ENCODE data around the gene SBK3.
"Not testable (repeated sequence)": the region's sequence is repeated elsewhere in the genome, so short reads cannot be mapped to it uniquely, and the experiment has no call there.

The SBK3 gene

GRCh38 chr19:55573929-55574328, 28.6 kb upstream of the SBK3 start:
- not testable (repeated sequence) for H3K9me3 ChIP-seq (ENCODE audit: control insufficient read depth, low read length); H3K4me1 ChIP-seq (ENCODE audit: control insufficient read depth, insufficient read depth, low read length, poor library complexity, severe bottlenecking); H3K27ac ChIP-seq (ENCODE audit: low read depth, low read length, severe bottlenecking); H3K4me3 ChIP-seq (ENCODE audit: extremely low read depth, insufficient read depth, low read length, poor library complexity, severe bottlenecking)
- WGBS, 2 experiments (ENCODE audit: insufficient coverage in 2 of 2) = no CpG with 5 or more reads among the region's 6 CpGs
- peaks cover 26% of the 10 kb centered on the region for H3K36me3 ChIP-seq (ENCODE audit: control insufficient read depth, insufficient read depth, low read length)

GRCh38 chr19:55569477-55569876, 24.1 kb upstream of the SBK3 start:
- not testable (repeated sequence) for H3K4me3 ChIP-seq (ENCODE audit: extremely low read depth, insufficient read depth, low read length, poor library complexity, severe bottlenecking); H3K27ac ChIP-seq (ENCODE audit: low read depth, low read length, severe bottlenecking); H3K36me3 ChIP-seq (ENCODE audit: control insufficient read depth, insufficient read depth, low read length); H3K9me3 ChIP-seq (ENCODE audit: control insufficient read depth, low read length); H3K4me1 ChIP-seq (ENCODE audit: control insufficient read depth, insufficient read depth, low read length, poor library complexity, severe bottlenecking)
- WGBS, 2 experiments (ENCODE audit: insufficient coverage in 2 of 2) = 86 to 94% methylated on average over 4 to 5 of the region's 5 CpGs

- no peaks in the 10 kb centered on the region for H3K4me1 ChIP-seq (ENCODE audit: control insufficient read depth, insufficient read depth, low read length, poor library complexity, severe bottlenecking)
- H3K36me3 ChIP-seq (ENCODE audit: control insufficient read depth, insufficient read depth, low read length) = no peaks in the 10 kb centered on the region
- no peaks in the 10 kb centered on the region for H3K9me3 ChIP-seq (ENCODE audit: control insufficient read depth, low read length)
- no peak overlapping the region for H3K27ac ChIP-seq (ENCODE audit: low read depth, low read length, severe bottlenecking)
- no peak overlapping the region for H3K4me3 ChIP-seq (ENCODE audit: extremely low read depth, insufficient read depth, low read length, poor library complexity, severe bottlenecking)
Measured at GRCh38 chr19:55567708-55568328, 22.5 kb upstream of the SBK3 start.

GRCh38 chr19:55566823-55567222, 21.5 kb upstream of the SBK3 start:
- Histone ChIP-seq H3K36me3 (ENCODE audit: control insufficient read depth, insufficient read depth, low read length) (no peaks in the 10 kb centered on the region), H3K4me3 (ENCODE audit: extremely low read depth, insufficient read depth, low read length, poor library complexity, severe bottlenecking) (no peak overlapping the region), H3K27ac (ENCODE audit: low read depth, low read length, severe bottlenecking) (no peak overlapping the region), H3K9me3 (ENCODE audit: control insufficient read depth, low read length) (no peaks in the 10 kb centered on the region), H3K4me1 (ENCODE audit: control insufficient read depth, insufficient read depth, low read length, poor library complexity, severe bottlenecking) (no peaks in the 10 kb centered on the region)
- 60 to 65% methylated on average over 5 to 7 of the region's 9 CpGs for WGBS, 2 experiments (ENCODE audit: insufficient coverage in 2 of 2)

GRCh38 chr19:55563261-55563690, 17.9 kb upstream of the SBK3 start:
- no peak overlapping the region for H3K27ac ChIP-seq (ENCODE audit: low read depth, low read length, severe bottlenecking)
- H3K4me3 ChIP-seq (ENCODE audit: extremely low read depth, insufficient read depth, low read length, poor library complexity, severe bottlenecking) = no peak overlapping the region
- H3K4me1 ChIP-seq (ENCODE audit: control insufficient read depth, insufficient read depth, low read length, poor library complexity, severe bottlenecking) = no peaks in the 10 kb centered on the region
- H3K9me3 ChIP-seq (ENCODE audit: control insufficient read depth, low read length) = peaks cover 5% of the 10 kb centered on the region
- no peaks in the 10 kb centered on the region for H3K36me3 ChIP-seq (ENCODE audit: control insufficient read depth, insufficient read depth, low read length)
- 82 to 84% methylated on average over 11 to 12 of the region's 12 CpGs for WGBS, 2 experiments (ENCODE audit: insufficient coverage in 2 of 2)

- Histone ChIP-seq H3K4me1 (ENCODE audit: control insufficient read depth, insufficient read depth, low read length, poor library complexity, severe bottlenecking) (no peaks in the 10 kb centered on the region), H3K9me3 (ENCODE audit: control insufficient read depth, low read length) (peaks cover 5% of the 10 kb centered on the region), H3K36me3 (ENCODE audit: control insufficient read depth, insufficient read depth, low read length) (no peaks in the 10 kb centered on the region), H3K27ac (ENCODE audit: low read depth, low read length, severe bottlenecking) (no peak overlapping the region), H3K4me3 (ENCODE audit: extremely low read depth, insufficient read depth, low read length, poor library complexity, severe bottlenecking) (no peak overlapping the region)
- WGBS, 2 experiments (ENCODE audit: insufficient coverage in 2 of 2) = 94% methylated on average over 6 to 7 of the region's 9 CpGs
Measured at GRCh38 chr19:55559684-55560083, 14.3 kb upstream of the SBK3 start.

GRCh38 chr19:55554741-55555152, 9.4 kb upstream of the SBK3 start:
- H3K27ac ChIP-seq (ENCODE audit: low read depth, low read length, severe bottlenecking) = no peak overlapping the region
- WGBS, 2 experiments (ENCODE audit: insufficient coverage in 2 of 2) = 76 to 86% methylated on average over 4 to 8 of the region's 8 CpGs

GRCh38 chr19:55554302-55554701, 9.0 kb upstream of the SBK3 start:
- H3K4me1 ChIP-seq (ENCODE audit: control insufficient read depth, insufficient read depth, low read length, poor library complexity, severe bottlenecking) = peaks cover 11% of the 10 kb centered on the region
- no peak overlapping the region for H3K4me3 ChIP-seq (ENCODE audit: extremely low read depth, insufficient read depth, low read length, poor library complexity, severe bottlenecking)
- 93 to 97% methylated on average over 3 to 7 of the region's 9 CpGs for WGBS, 2 experiments (ENCODE audit: insufficient coverage in 2 of 2)
- H3K27ac ChIP-seq (ENCODE audit: low read depth, low read length, severe bottlenecking) = no peak overlapping the region
- H3K36me3 ChIP-seq (ENCODE audit: control insufficient read depth, insufficient read depth, low read length) = no peaks in the 10 kb centered on the region
- no peaks in the 10 kb centered on the region for H3K9me3 ChIP-seq (ENCODE audit: control insufficient read depth, low read length)

More at GRCh38 chr19:55554741-55555152, 9.4 kb upstream of the SBK3 start:
- Histone ChIP-seq H3K36me3 (ENCODE audit: control insufficient read depth, insufficient read depth, low read length) (no peaks in the 10 kb centered on the region), H3K4me1 (ENCODE audit: control insufficient read depth, insufficient read depth, low read length, poor library complexity, severe bottlenecking) (peaks cover 11% of the 10 kb centered on the region), H3K4me3 (ENCODE audit: extremely low read depth, insufficient read depth, low read length, poor library complexity, severe bottlenecking) (no peak overlapping the region), H3K9me3 (ENCODE audit: control insufficient read depth, low read length) (no peaks in the 10 kb centered on the region)

GRCh38 chr19:55553217-55554182, 8.2 kb upstream of the SBK3 start:
- Histone ChIP-seq H3K9me3 (ENCODE audit: control insufficient read depth, low read length) (no peaks in the 10 kb centered on the region), H3K4me1 (ENCODE audit: control insufficient read depth, insufficient read depth, low read length, poor library complexity, severe bottlenecking) (peaks cover 11% of the 10 kb centered on the region), H3K27ac (ENCODE audit: low read depth, low read length, severe bottlenecking) (no peak overlapping the region), H3K36me3 (ENCODE audit: control insufficient read depth, insufficient read depth, low read length) (no peaks in the 10 kb centered on the region), H3K4me3 (ENCODE audit: extremely low read depth, insufficient read depth, low read length, poor library complexity, severe bottlenecking) (no peak overlapping the region)
- 55 to 58% methylated on average over 10 to 12 of the region's 13 CpGs for WGBS, 2 experiments (ENCODE audit: insufficient coverage in 2 of 2)

GRCh38 chr19:55552620-55553019, 7.3 kb upstream of the SBK3 start:
- H3K27ac ChIP-seq (ENCODE audit: low read depth, low read length, severe bottlenecking) = no peak overlapping the region
- H3K4me1 ChIP-seq (ENCODE audit: control insufficient read depth, insufficient read depth, low read length, poor library complexity, severe bottlenecking) = peaks cover 11% of the 10 kb centered on the region
- H3K9me3 ChIP-seq (ENCODE audit: control insufficient read depth, low read length) = no peaks in the 10 kb centered on the region
- 37 to 49% methylated on average over 5 to 8 of the region's 13 CpGs for WGBS, 2 experiments (ENCODE audit: insufficient coverage in 2 of 2)
- no peak overlapping the region for H3K4me3 ChIP-seq (ENCODE audit: extremely low read depth, insufficient read depth, low read length, poor library complexity, severe bottlenecking)
- H3K36me3 ChIP-seq (ENCODE audit: control insufficient read depth, insufficient read depth, low read length) = no peaks in the 10 kb centered on the region

- Histone ChIP-seq H3K4me1 (ENCODE audit: control insufficient read depth, insufficient read depth, low read length, poor library complexity, severe bottlenecking) (peaks cover 14% of the 10 kb centered on the region), H3K9me3 (ENCODE audit: control insufficient read depth, low read length) (no peaks in the 10 kb centered on the region), H3K4me3 (ENCODE audit: extremely low read depth, insufficient read depth, low read length, poor library complexity, severe bottlenecking) (no peak overlapping the region), H3K36me3 (ENCODE audit: control insufficient read depth, insufficient read depth, low read length) (no peaks in the 10 kb centered on the region), H3K27ac (ENCODE audit: low read depth, low read length, severe bottlenecking) (no peak overlapping the region)
- 67 to 83% methylated on average over 2 of the region's 5 CpGs for WGBS, 2 experiments (ENCODE audit: insufficient coverage in 2 of 2)
Measured at GRCh38 chr19:55552206-55552605, 6.9 kb upstream of the SBK3 start.

Data from mesodermal cell (in vitro differentiated cells).